HL-60/S4 treated with phorbol 12-myristate 13-acetate at 8.2 ng/mL for 4 days and 3 days (cell line): Measurements from ENCODE around the gene TFCP2L1.

Experiments used
- in situ Hi-C: fragments of 300-500 bp; cut with MboI; formaldehyde crosslinking; loops from 2 replicates; pipeline ENCODE4 v1.15.0; 2022; ENCODE audit warnings: low sequenced_read_pairs

TFCP2L1 gene

GRCh38 chr2:121297217-121297830 is 12.3 kb upstream of the TFCP2L1 start:
- in situ Hi-C loops, result no loop called here

- in situ Hi-C loops, result no loop called here
These were observed 11.1 kb upstream of the TFCP2L1 start for GRCh38 chr2:121295911-121296650.

DNA sequence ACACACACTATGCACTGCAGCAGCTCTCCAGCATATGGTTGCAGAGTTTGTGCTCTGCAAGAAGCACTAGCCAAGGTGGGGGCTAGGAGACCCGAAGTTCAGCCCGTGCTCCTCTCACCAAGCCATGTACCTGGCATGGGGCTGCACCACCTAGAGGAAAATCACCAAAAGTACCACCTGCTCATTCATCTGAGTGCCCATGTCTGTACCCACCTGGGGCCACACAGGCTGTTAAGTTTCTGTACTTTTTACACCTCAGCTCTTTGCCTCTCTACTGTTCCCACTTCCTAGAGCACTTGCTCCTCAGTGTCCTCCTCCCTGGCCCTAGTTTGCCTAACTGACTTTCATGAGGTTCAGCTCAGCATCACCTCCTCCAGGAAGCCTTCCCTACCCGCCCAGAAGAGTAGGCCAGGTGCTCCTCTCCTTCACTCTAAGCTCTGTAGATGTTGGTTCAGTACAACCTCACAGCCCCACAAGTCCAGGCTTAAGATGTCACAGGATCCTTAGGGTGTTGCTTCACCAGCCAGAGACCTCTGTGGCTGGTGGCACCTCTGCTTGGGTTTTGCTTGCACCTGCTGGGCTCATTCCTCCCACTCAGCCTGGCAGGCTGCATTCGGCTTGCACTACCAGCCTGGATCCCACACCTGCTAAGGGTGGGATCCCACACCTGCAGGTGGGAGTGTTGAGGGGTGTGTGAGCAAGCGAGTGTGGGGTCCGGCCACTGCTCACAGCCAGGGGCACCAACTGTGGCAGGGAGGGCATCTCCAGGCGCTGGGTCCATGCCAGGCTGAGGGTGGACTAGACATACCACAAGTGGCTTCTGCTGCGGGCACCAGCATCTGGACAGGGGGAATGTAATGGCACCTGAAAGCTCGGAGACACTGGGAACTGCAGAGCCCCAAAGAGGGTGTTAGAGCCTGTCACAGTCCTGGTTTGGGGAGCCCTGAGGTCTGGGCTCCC is 10.2 kb upstream of the TFCP2L1 start:
- in situ Hi-C loops, result no loop called here

DNA sequence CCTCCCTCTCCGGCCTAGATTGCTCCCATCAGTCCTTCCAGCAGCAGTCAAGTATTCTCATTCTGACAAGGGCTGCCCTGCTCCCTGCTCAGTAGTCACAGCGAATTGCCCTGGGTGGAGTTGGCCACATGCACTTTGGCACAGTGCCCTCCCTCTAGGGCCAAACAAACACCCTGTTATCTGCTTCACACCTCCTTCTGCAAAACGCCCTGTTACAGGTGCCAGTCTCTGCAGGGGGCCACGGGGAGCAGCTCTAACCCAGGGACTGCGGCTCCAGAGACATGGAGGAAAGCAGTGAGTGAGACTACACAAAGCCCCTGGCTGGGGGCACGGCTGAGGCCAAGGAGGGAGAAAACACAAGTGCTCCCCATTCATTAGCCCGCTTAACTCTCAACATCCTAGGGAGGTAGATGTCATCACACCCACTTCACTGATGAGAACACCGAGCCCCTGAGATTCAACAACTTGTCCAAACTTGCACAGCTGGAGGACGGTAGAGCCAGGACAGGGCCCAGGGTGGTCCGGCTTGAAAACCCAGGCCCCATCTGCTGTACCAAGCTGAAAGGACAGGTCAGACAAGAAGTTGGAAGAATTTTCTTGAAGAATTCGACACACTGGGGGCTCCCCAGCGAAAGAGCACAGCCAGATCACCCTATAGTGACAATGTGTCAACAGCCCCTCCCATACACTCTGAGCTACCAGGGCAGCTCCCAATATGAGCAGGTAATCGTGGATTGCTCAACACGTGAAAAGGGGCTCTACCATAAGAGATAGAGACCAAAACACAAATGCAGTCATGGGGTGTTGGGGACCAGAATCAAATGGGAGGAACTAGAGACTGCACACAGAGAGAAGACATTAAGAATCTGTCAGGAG is 8.7 kb upstream of the TFCP2L1 start:
- in situ Hi-C loops, result no loop called here

GRCh38 chr2:121291251-121291580 is 6.2 kb upstream of the TFCP2L1 start:
- in situ Hi-C loops, result no loop called here

DNA sequence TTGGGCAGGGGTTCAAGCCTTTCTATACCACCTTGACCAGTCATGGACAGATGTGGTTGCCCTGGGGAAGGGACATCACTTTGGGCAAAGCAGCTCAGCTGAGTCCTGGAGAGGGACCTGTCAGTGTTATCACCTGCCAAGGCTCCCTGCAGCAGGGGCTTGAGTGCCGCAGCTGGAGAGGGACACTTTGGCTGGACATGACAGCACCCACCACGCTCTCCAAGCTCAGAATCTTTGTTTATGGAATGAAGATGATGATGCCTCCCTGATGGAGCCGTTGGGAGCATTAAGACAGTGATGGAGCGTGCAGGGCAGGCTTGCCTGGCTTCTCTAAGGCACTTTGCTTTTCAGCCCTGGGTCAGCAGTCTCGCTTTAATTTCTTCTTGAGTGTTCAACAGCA is 4.3 kb upstream of the TFCP2L1 start:
- in situ Hi-C loops, result no loop called here

GRCh38 chr2:121288454-121289231 is 3.6 kb upstream of the TFCP2L1 start:
- in situ Hi-C loops, result no loop called here

GRCh38 chr2:121287956-121288355 is 3.0 kb upstream of the TFCP2L1 start:
- in situ Hi-C loops, result no loop called here

DNA sequence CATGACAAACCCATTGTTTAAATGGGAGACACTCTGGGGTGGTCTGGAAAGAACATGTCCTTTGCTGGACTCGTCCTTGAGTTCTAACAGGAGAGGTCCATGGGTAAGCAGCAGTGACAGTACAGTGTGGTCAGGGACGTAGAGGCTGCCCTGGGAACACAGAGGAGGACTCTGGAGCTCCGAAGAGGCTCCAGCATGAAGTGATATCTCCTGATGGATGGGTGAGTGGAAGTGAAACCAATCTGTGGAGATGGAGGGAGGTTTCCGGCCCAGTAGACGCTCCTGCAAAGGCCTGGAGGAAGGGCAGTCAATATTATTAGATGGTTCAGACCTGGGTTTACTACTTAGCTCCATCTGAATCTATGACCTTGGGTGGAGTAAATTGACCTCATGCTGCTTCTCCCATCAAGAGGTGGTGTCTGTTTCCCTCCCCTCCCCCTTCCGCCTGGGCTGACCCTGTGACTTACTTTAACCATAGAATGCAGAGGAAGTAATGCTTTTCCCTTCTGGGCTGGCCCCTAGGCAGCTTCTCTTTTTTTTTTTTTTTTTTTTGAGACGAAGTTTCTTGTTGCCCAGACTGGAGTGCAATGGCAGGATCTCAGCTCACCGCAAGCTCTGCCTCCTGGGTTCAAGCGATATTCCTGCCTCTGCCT is 2.3 kb upstream of the TFCP2L1 start:
- in situ Hi-C loops, result no loop called here

GRCh38 chr2:121286506-121286905 is 1.5 kb upstream of the TFCP2L1 start:
- in situ Hi-C loops, result no loop called here

DNA sequence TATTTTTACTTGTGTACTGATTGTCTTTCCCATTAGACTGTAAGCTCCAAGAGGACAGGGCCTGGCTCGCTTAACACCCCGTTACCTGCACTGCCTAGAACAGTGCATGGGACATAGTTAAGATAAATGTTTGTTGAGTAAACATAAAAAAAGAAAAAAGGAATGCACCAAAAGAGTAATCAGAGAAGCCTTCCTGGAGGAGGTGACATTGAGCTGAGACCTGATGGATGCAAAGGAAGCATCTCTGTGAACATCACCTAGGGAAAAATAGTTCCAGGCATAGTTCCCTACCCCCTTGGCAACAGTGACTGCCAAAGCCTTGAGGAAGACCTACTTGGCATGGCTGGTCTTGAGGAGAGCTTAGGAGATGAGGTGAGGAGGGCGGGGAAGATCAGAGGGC is 924 bp upstream of the TFCP2L1 start:
- in situ Hi-C loops, result no loop called here

DNA sequence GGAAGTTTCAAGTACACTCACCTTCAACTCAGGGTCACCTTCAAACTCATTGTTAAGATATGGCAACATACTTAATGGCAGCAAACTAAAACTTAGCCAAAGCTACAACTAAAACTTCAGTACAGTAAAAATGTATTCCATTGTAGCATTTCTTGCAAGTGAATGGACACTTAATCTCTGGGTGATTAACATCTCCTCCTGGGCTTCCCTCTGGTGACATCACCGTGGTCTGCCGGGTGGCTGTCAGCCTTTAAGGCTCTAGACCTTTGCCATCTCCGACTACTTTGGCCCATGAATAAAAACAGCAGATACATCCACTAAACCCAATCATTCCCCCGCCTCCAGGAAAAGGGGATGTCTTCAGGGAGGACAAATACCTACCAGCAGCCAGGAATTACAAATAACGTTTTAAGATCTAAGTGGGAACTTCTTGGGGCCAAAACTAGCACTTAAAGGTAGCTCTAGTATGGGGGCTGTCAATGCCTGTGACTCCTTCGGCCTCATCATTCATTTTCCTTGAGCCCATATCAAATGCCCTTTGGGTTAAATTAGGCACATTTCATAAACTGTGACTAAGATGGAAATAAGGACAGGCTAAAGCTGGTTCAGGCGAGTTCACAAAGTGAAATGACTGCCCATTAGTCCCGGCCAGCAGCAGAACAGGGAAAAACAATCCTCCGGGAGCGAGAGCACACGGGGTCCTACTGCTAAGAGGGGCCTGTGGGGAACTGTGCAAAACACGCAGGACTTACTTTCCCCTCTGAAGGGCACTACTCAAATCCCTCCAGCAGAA is 1.1 kb downstream of the TFCP2L1 start:
- in situ Hi-C loops, result no loop called here

DNA sequence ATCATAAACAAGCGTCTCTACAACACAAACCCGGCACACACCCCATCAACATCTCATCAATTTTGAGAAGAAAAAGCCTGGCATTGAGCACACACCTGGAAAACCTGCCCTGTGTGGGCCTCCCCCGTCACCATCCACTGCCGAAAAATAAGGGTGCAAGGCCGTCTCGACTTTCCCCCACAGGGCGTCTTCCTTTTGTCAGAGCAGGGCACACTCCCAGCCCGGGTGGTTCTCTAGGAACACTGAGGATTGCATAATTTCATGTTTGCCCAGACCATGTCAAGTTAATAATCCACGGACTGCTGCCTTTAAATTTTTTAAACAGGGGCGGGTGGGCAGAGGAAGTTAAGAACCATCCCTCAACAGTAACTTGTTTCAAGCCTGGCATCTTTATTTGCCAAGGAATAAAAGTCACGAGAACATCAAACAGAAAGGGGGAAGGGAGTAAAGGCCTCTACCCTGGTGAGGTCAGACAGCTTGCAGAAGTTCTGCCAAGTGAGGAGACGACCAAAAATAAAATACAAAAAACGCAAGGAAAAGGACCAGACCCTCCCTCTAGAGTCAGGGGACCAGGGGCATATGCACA is 2.1 kb downstream of the TFCP2L1 start:
- in situ Hi-C loops, result no loop called here

GRCh38 chr2:121281694-121282093 is 3.3 kb downstream of the TFCP2L1 start:
- in situ Hi-C loops, result no loop called here

- in situ Hi-C loops, result no loop called here
These were observed 3.9 kb downstream of the TFCP2L1 start for GRCh38 chr2:121281107-121281506.

DNA sequence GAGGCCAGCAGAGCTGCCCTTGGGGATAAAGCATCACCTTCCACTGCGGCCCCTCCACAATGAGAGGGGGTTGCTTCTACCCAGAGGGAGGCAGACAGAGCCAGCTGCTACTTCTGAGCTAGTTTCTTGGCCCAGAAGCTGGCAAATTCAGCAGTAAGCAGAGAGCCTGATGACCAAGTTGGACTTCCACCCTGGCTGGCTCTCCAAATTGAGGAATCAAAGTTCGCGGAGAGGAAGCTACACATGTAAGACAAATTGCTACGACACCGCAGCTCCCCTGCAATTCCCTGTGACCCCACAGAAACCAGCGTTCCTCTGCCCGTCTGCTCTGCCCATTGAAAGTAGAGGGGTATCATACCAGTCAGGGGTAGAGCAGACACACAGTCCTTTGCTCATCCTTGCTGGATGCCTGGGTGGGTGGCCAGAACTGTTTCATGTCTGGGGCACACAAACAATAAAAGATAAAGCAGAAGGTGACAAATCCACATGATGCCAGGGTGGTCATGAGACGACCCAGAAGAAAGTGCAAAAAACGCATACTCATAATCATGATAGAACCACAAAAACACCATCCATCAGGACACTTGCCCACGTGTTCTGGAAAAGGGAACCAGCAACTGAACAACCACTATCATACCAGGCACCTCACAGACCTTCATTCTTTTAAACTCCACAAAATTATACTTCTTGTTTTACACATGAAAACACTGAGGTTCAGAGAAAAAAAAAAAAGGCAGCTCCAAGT is 5.4 kb downstream of the TFCP2L1 start:
- in situ Hi-C loops, result no loop called here

GRCh38 chr2:121276341-121276740 is 8.7 kb downstream of the TFCP2L1 start:
- in situ Hi-C loops, result no loop called here

DNA sequence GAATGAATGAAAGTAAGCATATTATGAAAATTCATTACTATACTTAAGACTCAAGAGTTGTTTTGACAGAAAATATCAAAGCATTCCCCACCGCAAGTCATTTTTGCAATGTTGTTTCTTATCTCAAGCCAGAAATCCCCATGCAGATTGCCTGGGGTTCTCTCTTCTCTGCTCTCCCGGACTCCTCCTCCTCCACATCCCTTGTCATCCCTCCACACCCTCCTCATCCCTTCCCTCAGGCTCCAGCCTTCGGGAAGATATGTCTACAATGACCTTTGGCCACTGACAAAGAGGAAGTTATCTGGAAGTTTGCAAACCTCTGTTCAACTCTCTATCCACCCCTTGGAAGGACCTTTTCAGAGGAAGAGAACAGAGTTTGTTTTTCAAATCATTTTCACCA is 11.9 kb downstream of the TFCP2L1 start:
- in situ Hi-C loops, result no loop called here
